ENCODE measurements around the gene METTL24. TPM values are rescaled to one million over a fixed set of nuclear protein-coding genes. Genes with fewer than 3 reads are reported as not detected.

METTL24 gene
- total and polyA plus RNA-seq, 2 of the 8 experiments (the other 6 are each of a cell fraction or from before 2014, with no cell fraction given): 0.30 to 0.39 TPM

DNA sequence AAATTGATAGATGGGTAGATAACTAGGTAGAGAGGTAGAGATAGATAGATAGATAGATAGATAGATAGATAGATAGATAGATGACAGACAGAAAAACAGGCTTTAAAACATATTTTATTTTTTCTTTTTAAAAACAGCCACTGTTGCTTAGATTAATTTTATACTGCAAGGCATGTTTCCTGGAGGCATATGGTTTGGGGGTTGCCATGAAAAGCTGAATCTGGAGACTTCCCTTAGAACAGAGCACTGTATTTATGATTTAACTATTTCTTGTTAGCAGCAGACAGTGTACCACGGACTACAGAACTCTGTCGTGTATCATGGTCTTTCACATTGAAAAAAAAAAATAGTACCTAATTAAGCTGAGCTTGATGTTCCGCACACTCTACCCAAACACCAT is 38.8 kb downstream of the METTL24 start:
- Histone ChIP-seq H3K14ac (ENCODE audit: insufficient read length) (no peak overlapping the region), H3K23ac (ENCODE audit: insufficient read length) (no peak overlapping the region), H3K79me2 (ENCODE audit: control insufficient read depth in 1 of 2, insufficient read depth in 2 of 2, low read length in 2 of 2) (no peaks in the 10 kb centered on the region), H2BK5ac (ENCODE audit: low read depth, low read length) (no peak overlapping the region), H2BK120ac (replicated peaks; ENCODE audit: low read depth, low read length) (no peak overlapping the region), H2AK5ac (ENCODE audit: low read depth, low read length) (no peak overlapping the region), H3K4me3 (ENCODE audit: extremely low read depth in 1 of 4, insufficient read depth in 2 of 4, low read depth in 3 of 4, low read length in 4 of 4) (no peak overlapping the region), H3K56ac (replicated peaks; ENCODE audit: insufficient read length, low read depth, low read length) (no peak overlapping the region), H3K79me1 (ENCODE audit: low read depth, low read length) (no peaks in the 10 kb centered on the region), H3K36me3 (ENCODE audit: control insufficient read depth in 2 of 4, insufficient read depth in 4 of 4, low read length in 3 of 4) (no peaks in the 10 kb centered on the region), H4K5ac (ENCODE audit: insufficient read length, low read depth, low read length) (no peak overlapping the region), H3K4me1 (replicated peaks in 1 of 4; ENCODE audit: control insufficient read depth in 3 of 4, insufficient read depth in 4 of 4, low read length in 3 of 4) (peaks cover 3 to 6% (median 4%) of the 10 kb centered on the region in 4 experiments; a peak in 5 of 7 replicates), H2BK20ac (ENCODE audit: low read length) (no peak overlapping the region), H3K23me2 (ENCODE audit: low read depth, low read length) (no peaks in the 10 kb centered on the region), H3K18ac (ENCODE audit: extremely low read depth, low read length) (no peak overlapping the region), H4K20me1 (replicated peaks in 1 of 2; ENCODE audit: control insufficient read depth in 1 of 2, insufficient read depth in 2 of 2, low read length in 2 of 2) (no peaks in the 10 kb centered on the region), H3K4ac (replicated peaks; ENCODE audit: insufficient read length, low read depth, low read length) (no peak overlapping the region), H2AFZ (ENCODE audit: low read length) (no peak overlapping the region), H3K9me3 (ENCODE audit: insufficient read depth in 2 of 2, low read depth in 1 of 2, low read length in 1 of 2) (no peaks in the 10 kb centered on the region), H3K27ac (ENCODE audit: low read depth, low read length) (no peak overlapping the region), H3K27me3 (replicated peaks in 1 of 4; ENCODE audit: control insufficient read depth in 3 of 4, extremely low read depth in 1 of 4, insufficient read depth in 3 of 4, low read length in 3 of 4) (no peaks in the 10 kb centered on the region), H4K91ac (replicated peaks; ENCODE audit: insufficient read length, low read length) (no peak overlapping the region), H4K8ac (ENCODE audit: extremely low read depth, insufficient read depth, low read length) (no peak overlapping the region), H2BK12ac (ENCODE audit: low read depth, low read length) (no peak overlapping the region), H3K9ac (replicated peaks in 1 of 4; ENCODE audit: extremely low read depth in 1 of 4, low read depth in 3 of 4, low read length in 3 of 4) (no peak overlapping the region), H3K4me2 (ENCODE audit: insufficient read depth in 1 of 2, low read depth in 2 of 2, low read length in 2 of 2) (no peak overlapping the region), H2BK15ac (ENCODE audit: low read length) (no peak overlapping the region)
- ChIA-PET CTCF (ENCODE audit: partially characterized antibody) (interaction anchor here (0.7 to 1.1 kb wide), 2 partner anchors 14 to 768 kb away, joined by 3 read pairs; no protein-coding TSS in a partner anchor), POLR2A (ENCODE audit: partially characterized antibody) (interaction anchor here (0.6 kb wide), 1 partner anchor 1521 kb away, joined by 6 read pairs; no protein-coding TSS in a partner anchor)
- no peak for FAIRE-seq
- DNase-seq (ENCODE audit: low read depth in 1 of 2, low spot score in 2 of 2): no peak
- no peak for TF ChIP-seq BACH1 (IDR thresholded peaks at IDR 0.05; ENCODE audit: low read length)
- TF ChIP-seq CBX8 (IDR thresholded peaks at IDR 0.05; ENCODE audit: borderline replicate concordance, low read depth, low read length): no peak
- TF ChIP-seq, protein P1, sequence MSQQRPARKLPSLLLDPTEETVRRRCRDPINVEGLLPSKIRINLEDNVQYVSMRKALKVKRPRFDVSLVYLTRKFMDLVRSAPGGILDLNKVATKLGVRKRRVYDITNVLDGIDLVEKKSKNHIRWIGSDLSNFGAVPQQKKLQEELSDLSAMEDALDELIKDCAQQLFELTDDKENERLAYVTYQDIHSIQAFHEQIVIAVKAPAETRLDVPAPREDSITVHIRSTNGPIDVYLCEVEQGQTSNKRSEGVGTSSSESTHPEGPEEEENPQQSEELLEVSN (IDR thresholded peaks at IDR 0.05): no peak
- TF ChIP-seq KDM1A (IDR thresholded peaks at IDR 0.05; ENCODE audit: borderline replicate concordance, low read length): no peak
- no peak for TF ChIP-seq KDM5A (IDR thresholded peaks at IDR 0.05; ENCODE audit: low read length)
- TF ChIP-seq BCL11A (IDR thresholded peaks at IDR 0.05; ENCODE audit: low read depth in 2 of 2, low read length in 2 of 2): no peak
- WGBS, 2 experiments (ENCODE audit: extremely low coverage in 1 of 2, insufficient coverage in 1 of 2, insufficient read length in 1 of 2, insufficient replicate concordance in 2 of 2, low coverage in 1 of 2, low lambda C conversion rate in 2 of 2, missing lambda C conversion rate in 1 of 2): 96% methylated on average over 3 of the region's 3 CpGs; no CpG with 5 or more reads in 1 of the 2 experiments
